HepG2 (cell line): ENCODE data around the gene TSPAN17. TPM values are rescaled to one million over a fixed set of nuclear protein-coding genes. Genes with fewer than 3 reads are reported as not detected.

Experiments
- ATAC-seq: fragments of 200-7000 bp; cut with Tn5 transposase; 3 replicates; pipeline ENCODE4 v1.9.1; 2020; ENCODE audit warnings: mild to moderate bottlenecking, moderate library complexity
- BruUV-seq: library from RNA; stranded (reverse); fragments of 400-500 nt; replicated peaks from 2 replicates; lab custom pipeline; 2021; lab: Mats Ljungman, UMichigan
- CTCF ChIA-PET: fragments of 300-600 bp; formaldehyde crosslinking; extraction: SDS; loops from one replicate; lab custom pipeline; 2021; ENCODE audit warnings: low total read pairs, inconsistent platforms, low intra/inter-chr PET ratio; lab: Yijun Ruan, JAX
- POLR2A ChIA-PET: fragments of 350-600 bp; sonication (Branson Sonifier 250); formaldehyde crosslinking; loops from one replicate; lab custom pipeline; 2020; ENCODE audit warnings: antibody characterized with exemption, inconsistent platforms; lab: Yijun Ruan, JAX
- DNase-seq: peaks from one replicate; pipeline ENCODE4 v3.0.0-alpha.2; 2015; ENCODE audit warnings: low spot score
- FAIRE-seq: peaks from 3 replicates; lab custom pipeline; 2011; peaks lifted over from hg19 to GRCh38; lab: Jason Lieb, UNC
- H2AFZ ChIP-seq: one replicate; pipeline ENCODE4 v1.6.1; 2011; ENCODE audit warnings: low read length, inconsistent platforms
- H3K27ac ChIP-seq: fragments of 300-600 bp; 3 replicates; pipeline ENCODE4 v1.8.0; 2011; ENCODE audit warnings: mixed run types, mild to moderate bottlenecking, mixed read lengths, low read length, inconsistent platforms; ENCODE audit not compliant: insufficient read depth; ENCODE audit errors: extremely low read length
- H3K27me3 ChIP-seq, 2 experiments: fragments of 200-600 bp in 1 of 2; 2 replicates in 1 of 2; 3 replicates in 1 of 2; pipeline versions ENCODE4 v1.6.0 to v1.8.0; 2011; ENCODE audit warnings: low read length in 2 of 2, mild to moderate bottlenecking in 2 of 2, moderate library complexity in 2 of 2, inconsistent platforms in 1 of 2; ENCODE audit not compliant: insufficient read depth in 2 of 2, control insufficient read depth in 1 of 2
- H3K36me3 ChIP-seq, 2 experiments: fragments of 200-600 bp in 1 of 2; replicated peaks in 1 of 2; 2 replicates in 1 of 2; 3 replicates in 1 of 2; pipeline versions ENCODE4 v1.5.1 to v1.8.0; 2011; ENCODE audit warnings: low read length in 2 of 2, inconsistent platforms in 1 of 2; ENCODE audit not compliant: insufficient read depth in 2 of 2, control insufficient read depth in 1 of 2
- H3K4me1 ChIP-seq: 2 replicates; pipeline ENCODE4 v1.5.1; 2012; ENCODE audit warnings: low read length, inconsistent platforms; ENCODE audit not compliant: insufficient read depth
- H3K4me2 ChIP-seq: 2 replicates; pipeline ENCODE4 v1.6.0; 2011; ENCODE audit warnings: low read depth, low read length, inconsistent platforms
- H3K4me3 ChIP-seq, 3 experiments: fragments of 200-600 bp in 1 of 3; sonication (generic), shearing (Covaris generic) in 1 of 3; replicated peaks in 1 of 3; 2 replicates each; pipeline ENCODE4 v1.5.1; 2011 to 2016; ENCODE audit warnings: low read length in 3 of 3, inconsistent platforms in 2 of 3, low read depth in 2 of 3, mild to moderate bottlenecking in 2 of 3, control low read depth in 1 of 3, mixed read lengths in 1 of 3; ENCODE audit not compliant: insufficient read depth in 1 of 3
- H3K79me2 ChIP-seq: one replicate; pipeline ENCODE4 v1.6.1; 2011; ENCODE audit warnings: low read length, inconsistent platforms; ENCODE audit not compliant: insufficient read depth
- H3K9ac ChIP-seq: 2 replicates; pipeline ENCODE4 v1.6.0; 2011; ENCODE audit warnings: mild to moderate bottlenecking, low read depth, low read length, inconsistent platforms; ENCODE audit not compliant: insufficient read depth
- H3K9me3 ChIP-seq: 2 replicates; pipeline ENCODE4 v1.5.1; 2012; ENCODE audit warnings: mild to moderate bottlenecking, low read length
- H4K20me1 ChIP-seq: 2 replicates; pipeline ENCODE4 v1.6.0; 2011; ENCODE audit warnings: inconsistent platforms, mild to moderate bottlenecking, low read length, moderate library complexity; ENCODE audit not compliant: insufficient read depth
- ARNT2 ChIP-seq: sonication (generic); formaldehyde crosslinking; IDR thresholded peaks from 2 replicates; pipeline ENCODE4 v1.8.0; 2022; ENCODE audit warnings: mild to moderate bottlenecking, low read depth, missing genetic modification reagents, moderate library complexity
- FOXM1 ChIP-seq: sonication (generic); formaldehyde crosslinking; IDR thresholded peaks from 2 replicates; pipeline ENCODE4 v1.5.0; 2020; ENCODE audit warnings: missing genetic modification reagents
- GTF3A ChIP-seq: sonication (generic); formaldehyde crosslinking; conservative IDR thresholded peaks from 2 replicates; pipeline ENCODE4 v1.4.0; 2020; ENCODE audit warnings: mild to moderate bottlenecking, missing genetic modification reagents
- KDM5B ChIP-seq: sonication (generic); formaldehyde crosslinking; IDR thresholded peaks from 2 replicates; pipeline ENCODE4 v1.4.0; 2020; ENCODE audit warnings: missing genetic modification reagents, mild to moderate bottlenecking, borderline replicate concordance
- NR3C1 ChIP-seq: sonication (generic); formaldehyde crosslinking; IDR thresholded peaks from 2 replicates; pipeline ENCODE4 v1.4.0; 2020; ENCODE audit warnings: missing genetic modification reagents
- PATZ1 ChIP-seq: sonication (generic); formaldehyde crosslinking; IDR thresholded peaks from 2 replicates; pipeline ENCODE4 v1.4.0; 2020; ENCODE audit warnings: missing genetic modification reagents
- PITX1 ChIP-seq: sonication (generic); formaldehyde crosslinking; IDR thresholded peaks from 2 replicates; pipeline ENCODE4 v1.5.1; 2020; ENCODE audit warnings: mild to moderate bottlenecking, missing genetic modification reagents
- PLRG1 ChIP-seq: fragments of 450-650 bp; conservative IDR thresholded peaks from 2 replicates; pipeline ENCODE4 v1.6.1; 2016
- RAD51 ChIP-seq: fragments of 450-650 bp; IDR thresholded peaks from 2 replicates; pipeline ENCODE4 v1.6.1; 2016; ENCODE audit warnings: borderline replicate concordance
- SIN3A ChIP-seq: IDR thresholded peaks from 2 replicates; pipeline ENCODE4 v1.6.1; 2011; ENCODE audit warnings: low read depth, mild to moderate bottlenecking, control low read depth, low read length, borderline replicate concordance
- TBX2 ChIP-seq: sonication (generic); formaldehyde crosslinking; IDR thresholded peaks from 2 replicates; pipeline ENCODE4 v1.5.0; 2020; ENCODE audit warnings: missing genetic modification reagents, mild to moderate bottlenecking, borderline replicate concordance
- TMF1 ChIP-seq: sonication (generic); formaldehyde crosslinking; IDR thresholded peaks from 2 replicates; pipeline ENCODE4 v1.8.1; 2022; ENCODE audit warnings: low read depth, missing genetic modification reagents
- ZFP36L1 ChIP-seq: sonication (generic); formaldehyde crosslinking; IDR thresholded peaks from 2 replicates; pipeline ENCODE4 v1.8.0; 2022; ENCODE audit warnings: mild to moderate bottlenecking, missing genetic modification reagents, moderate library complexity
- ZFX ChIP-seq: sonication (generic); formaldehyde crosslinking; IDR thresholded peaks from 2 replicates; pipeline ENCODE4 v1.4.0; 2020; ENCODE audit warnings: mild to moderate bottlenecking, low read depth, missing genetic modification reagents, moderate library complexity
- ZNF121 ChIP-seq: sonication (generic); formaldehyde crosslinking; IDR thresholded peaks from 2 replicates; pipeline ENCODE4 v1.5.0; 2020; ENCODE audit warnings: mild to moderate bottlenecking, missing genetic modification reagents
- ZNF230 ChIP-seq: sonication (generic); formaldehyde crosslinking; IDR thresholded peaks from 2 replicates; pipeline ENCODE4 v1.4.0; 2020; ENCODE audit warnings: mild to moderate bottlenecking, missing genetic modification reagents
- ZNF740 ChIP-seq: sonication (generic); formaldehyde crosslinking; IDR thresholded peaks from 2 replicates; pipeline ENCODE4 v1.4.0; 2020; ENCODE audit warnings: missing genetic modification reagents
- ZNF772 ChIP-seq: sonication (generic); formaldehyde crosslinking; IDR thresholded peaks from 2 replicates; pipeline ENCODE4 v1.5.0; 2020; ENCODE audit warnings: mild to moderate bottlenecking, missing genetic modification reagents
- WGBS: methylation state at CpG from one replicate; pipeline ENCODE4 v1.1.6; 2017; ENCODE audit warnings: low lambda C conversion rate; 5-methylcytosine and 5-hydroxymethylcytosine counted together
- in situ Hi-C: cut with HindIII; loops from 2 replicates; pipeline ENCODE4 v1.10.0; 2017; ENCODE audit warnings: low pct_unique_long_range_greater_than_20kb; ENCODE audit not compliant: extremely low pct_ligation_motif_present
- intact Hi-C: fragments of 100-400 bp; cut with micrococcal nuclease; formaldehyde crosslinking; loops from one replicate; pipeline ENCODE4 v1.10.0; 2022; ENCODE audit not compliant: unreplicated experiment
- polyA plus RNA-seq, 8 experiments: library from polyadenylated mRNA; depleted of rRNA in 3 of 8; stranded (reverse) in 7 of 8; unstranded in 1 of 8; fragments of >200 nt; fragmentation: Illumina TruSeq in 4 of 8; extraction: Trizol in 4 of 8; gene quantifications; 2 replicates each; pipeline versions ENCODE4 v1.2.1 to v1.2.3, GENCODE V29; 2011 to 2016; ENCODE audit warnings: low read depth in 4 of 8, missing spikeins in 1 of 8, mixed read lengths in 1 of 8; ENCODE audit not compliant: insufficient read depth in 1 of 8
- total RNA-seq, 5 experiments: library from RNA; depleted of rRNA; stranded (reverse); fragments of >200 nt; fragmentation: Illumina TruSeq; extraction: Trizol; gene quantifications; 2 replicates each; pipeline ENCODE4 v1.2.3, GENCODE V29; 2016; ENCODE audit warnings: low read depth in 1 of 5
- TF ChIP-seq, protein P1 (sequence below): sonication (generic); formaldehyde crosslinking; IDR thresholded peaks from 2 replicates; pipeline ENCODE4 v1.9.0; 2021; ENCODE audit warnings: missing genetic modification reagents, borderline replicate concordance
- TF ChIP-seq, protein P2 (sequence below): sonication (generic); formaldehyde crosslinking; IDR thresholded peaks from 2 replicates; pipeline ENCODE4 v1.5.1; 2020; ENCODE audit warnings: missing genetic modification reagents, mild to moderate bottlenecking, borderline replicate concordance

TSPAN17 gene
- total and polyA plus RNA-seq, 2 of the 13 experiments (the other 11 are each of a cell fraction or from before 2014, with no cell fraction given): 11.5 to 15.0 TPM

DNA sequence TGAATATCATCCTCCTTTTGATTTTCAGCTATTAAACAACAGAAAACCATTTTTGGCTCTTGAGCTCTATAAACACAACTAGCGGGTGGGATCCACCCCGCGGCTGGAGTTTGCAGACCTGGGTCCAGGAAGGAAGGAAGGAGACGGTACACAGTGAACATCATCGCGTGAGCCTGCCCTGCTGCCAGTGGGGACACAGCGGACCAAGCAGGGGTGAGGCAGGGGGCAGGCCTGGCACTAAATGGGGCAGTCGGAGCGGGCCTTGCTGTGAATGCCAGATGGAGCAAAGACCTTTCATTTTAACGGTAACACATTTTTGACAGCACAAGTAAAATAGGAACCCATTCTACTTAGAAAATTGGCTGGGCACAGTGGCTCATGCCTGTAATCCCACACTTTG is 14.4 kb downstream of the TSPAN17 start:
- no peaks in the 10 kb centered on the region for H3K36me3 ChIP-seq
- intact Hi-C loops: no loop called here
- CTCF ChIA-PET: no interaction called here
- in situ Hi-C loops: loop anchor here (10.0 kb wide), 1 partner anchor 293 kb away; no protein-coding TSS in a partner anchor
- no peaks in the 10 kb centered on the region for H3K9me3 ChIP-seq
- H3K4me3 ChIP-seq: no peak overlapping the region
- H3K27me3 ChIP-seq: peaks cover 5 to 7% of the 10 kb centered on the region in 2 experiments; a peak in 4 of 5 replicates
- BruUV-seq: no TSS peak
- H4K20me1 ChIP-seq: no peaks in the 10 kb centered on the region
- WGBS: 77% methylated on average over 10 of the region's 10 CpGs
- ATAC-seq: no peak
- POLR2A ChIA-PET: no interaction called here
- no peak overlapping the region for H2AFZ ChIP-seq
- TF ChIP-seq PLRG1: no peak
- no peak for TF ChIP-seq TBX2
- TF ChIP-seq TMF1 (CRISPR knock-in tag): no peak
- no peak for TF ChIP-seq KDM5B (CRISPR knock-in tag)
- no peak for TF ChIP-seq PITX1
- TF ChIP-seq, protein P1, sequence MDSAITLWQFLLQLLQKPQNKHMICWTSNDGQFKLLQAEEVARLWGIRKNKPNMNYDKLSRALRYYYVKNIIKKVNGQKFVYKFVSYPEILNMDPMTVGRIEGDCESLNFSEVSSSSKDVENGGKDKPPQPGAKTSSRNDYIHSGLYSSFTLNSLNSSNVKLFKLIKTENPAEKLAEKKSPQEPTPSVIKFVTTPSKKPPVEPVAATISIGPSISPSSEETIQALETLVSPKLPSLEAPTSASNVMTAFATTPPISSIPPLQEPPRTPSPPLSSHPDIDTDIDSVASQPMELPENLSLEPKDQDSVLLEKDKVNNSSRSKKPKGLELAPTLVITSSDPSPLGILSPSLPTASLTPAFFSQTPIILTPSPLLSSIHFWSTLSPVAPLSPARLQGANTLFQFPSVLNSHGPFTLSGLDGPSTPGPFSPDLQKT: no peak
- TF ChIP-seq NR3C1 (CRISPR knock-in tag): no peak
- TF ChIP-seq, protein P2, sequence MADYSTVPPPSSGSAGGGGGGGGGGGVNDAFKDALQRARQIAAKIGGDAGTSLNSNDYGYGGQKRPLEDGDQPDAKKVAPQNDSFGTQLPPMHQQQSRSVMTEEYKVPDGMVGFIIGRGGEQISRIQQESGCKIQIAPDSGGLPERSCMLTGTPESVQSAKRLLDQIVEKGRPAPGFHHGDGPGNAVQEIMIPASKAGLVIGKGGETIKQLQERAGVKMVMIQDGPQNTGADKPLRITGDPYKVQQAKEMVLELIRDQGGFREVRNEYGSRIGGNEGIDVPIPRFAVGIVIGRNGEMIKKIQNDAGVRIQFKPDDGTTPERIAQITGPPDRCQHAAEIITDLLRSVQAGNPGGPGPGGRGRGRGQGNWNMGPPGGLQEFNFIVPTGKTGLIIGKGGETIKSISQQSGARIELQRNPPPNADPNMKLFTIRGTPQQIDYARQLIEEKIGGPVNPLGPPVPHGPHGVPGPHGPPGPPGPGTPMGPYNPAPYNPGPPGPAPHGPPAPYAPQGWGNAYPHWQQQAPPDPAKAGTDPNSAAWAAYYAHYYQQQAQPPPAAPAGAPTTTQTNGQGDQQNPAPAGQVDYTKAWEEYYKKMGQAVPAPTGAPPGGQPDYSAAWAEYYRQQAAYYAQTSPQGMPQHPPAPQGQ (CRISPR knock-in tag): no peak
- no peak for TF ChIP-seq ARNT2 (CRISPR knock-in tag)
- TF ChIP-seq ZNF121 (CRISPR knock-in tag): no peak
- no peak for TF ChIP-seq GTF3A (CRISPR knock-in tag)
- TF ChIP-seq ZFP36L1: no peak
- TF ChIP-seq ZFX (CRISPR knock-in tag): no peak
- no peak for TF ChIP-seq PATZ1
- TF ChIP-seq RAD51: no peak
- TF ChIP-seq SIN3A: no peak
- no peak for TF ChIP-seq ZNF740
- no peak for TF ChIP-seq FOXM1 (CRISPR knock-in tag)
- no peak for TF ChIP-seq ZNF772
- TF ChIP-seq ZNF230 (CRISPR knock-in tag): no peak
- TF ChIP-seq, all 625 proteins: peak for 0
- FAIRE-seq (no peak), DNase-seq (no peak)
- H3K79me2 ChIP-seq: no peaks in the 10 kb centered on the region
- no peak overlapping the region for H3K9ac ChIP-seq
- no peak overlapping the region for H3K4me2 ChIP-seq
- H3K27ac ChIP-seq: no peak overlapping the region
- H3K4me1 ChIP-seq: peaks cover 14% of the 10 kb centered on the region
